GM19035 (cell line): ENCODE data around the gene TGFB1I1.

Experiments used
- ATAC-seq: cut with Tn5 transposase; IDR thresholded peaks from one replicate; pipeline ENCODE4 v1.9.1; 2021; ENCODE audit not compliant: unreplicated experiment

Gene TGFB1I1

GRCh38 chr16:31451681-31452351 is 20.1 kb upstream of the TGFB1I1 start:
- ATAC-seq = no peak

- ATAC-seq = no peak
Observed at GRCh38 chr16:31452631-31453106, 19.3 kb upstream of the TGFB1I1 start.

- no peak for ATAC-seq
Observed at GRCh38 chr16:31453255-31454204, 18.4 kb upstream of the TGFB1I1 start.

GRCh38 chr16:31455601-31456314 is 16.2 kb upstream of the TGFB1I1 start:
- ATAC-seq = no peak

- no peak for ATAC-seq
Observed at GRCh38 chr16:31456988-31457360, 15.0 kb upstream of the TGFB1I1 start.

- ATAC-seq = peak; percentile 4
Observed at GRCh38 chr16:31458073-31458843, 13.7 kb upstream of the TGFB1I1 start.

GRCh38 chr16:31458844-31459686 is 12.9 kb upstream of the TGFB1I1 start, which contains the start of gene ARMC5:
TSS of gene ARMC5 (plus strand) at chr16:31459501. CDS start at chr16:31459525, 24 bp downstream.
- peak; percentile 74 for ATAC-seq

GRCh38 chr16:31459687-31460581 is 12.0 kb upstream of the TGFB1I1 start:
- ATAC-seq = peak; percentile 72

- no peak for ATAC-seq
Observed at GRCh38 chr16:31460582-31461002, 11.4 kb upstream of the TGFB1I1 start.

GRCh38 chr16:31461201-31461920 is 10.6 kb upstream of the TGFB1I1 start:
- no peak for ATAC-seq

- no peak for ATAC-seq
Observed at GRCh38 chr16:31461921-31462804, 9.8 kb upstream of the TGFB1I1 start.

GRCh38 chr16:31464348-31464769 is 7.6 kb upstream of the TGFB1I1 start:
- ATAC-seq = no peak

GRCh38 chr16:31464781-31465260 is 7.1 kb upstream of the TGFB1I1 start:
- no peak for ATAC-seq

- no peak for ATAC-seq
Observed at GRCh38 chr16:31465788-31466370, 6.1 kb upstream of the TGFB1I1 start.

- no peak for ATAC-seq
Observed at GRCh38 chr16:31466381-31466841, 5.5 kb upstream of the TGFB1I1 start.

GRCh38 chr16:31467151-31467773 is 4.7 kb upstream of the TGFB1I1 start:
- no peak for ATAC-seq
